PC-9 (cell line): ENCODE measurements around the gene SELENOI. TPM values are rescaled to one million over a fixed set of nuclear protein-coding genes. Genes with fewer than 3 reads are reported as not detected.

ENCODE experiments used
- BruUV-seq: library from RNA; stranded (reverse); fragments of 400-500 nt; replicated peaks from 2 replicates; lab custom pipeline; 2021; lab: Mats Ljungman, UMichigan
- CTCF ChIA-PET: fragments of 300-600 bp; sonication (Branson Sonifier 250); formaldehyde crosslinking; loops from one replicate; lab custom pipeline; 2022; ENCODE audit warnings: antibody characterized with exemption; lab: Charles Lee
- POLR2A ChIA-PET: fragments of 300-600 bp; sonication (Branson Sonifier 250); formaldehyde crosslinking; loops from one replicate; lab custom pipeline; 2022; ENCODE audit warnings: antibody characterized with exemption; ENCODE audit not compliant: unreplicated experiment; lab: Charles Lee
- DNase-seq, 2 experiments: peaks; one replicate each; pipeline versions ENCODE4 v3.0.0 to v3.0.0-alpha.2; 2015 to 2022; ENCODE audit warnings: mixed read lengths in 1 of 2
- H2AFZ ChIP-seq: fragments of 200-600 bp; sonication (generic); 2 replicates; pipeline ENCODE4 v1.8.1; 2017; ENCODE audit warnings: antibody characterized with exemption
- H3F3A ChIP-seq: fragments of 200-600 bp; sonication (generic); 2 replicates; pipeline ENCODE4 v1.8.1; 2017; ENCODE audit warnings: antibody characterized with exemption, mild to moderate bottlenecking, low read depth; ENCODE audit not compliant: insufficient read depth
- H3K27ac ChIP-seq: fragments of 200-600 bp; sonication (generic); 2 replicates; pipeline ENCODE4 v1.6.1; 2016; ENCODE audit warnings: mixed run types
- H3K27me3 ChIP-seq: fragments of 200-600 bp; sonication (generic); 2 replicates; pipeline ENCODE4 v1.6.1; 2016; ENCODE audit warnings: low read depth, mixed run types; ENCODE audit not compliant: insufficient read depth
- H3K36me3 ChIP-seq: fragments of 200-600 bp; sonication (generic); 2 replicates; pipeline ENCODE4 v1.6.1; 2016; ENCODE audit warnings: low read depth, mixed run types
- H3K4me1 ChIP-seq: fragments of 200-600 bp; sonication (generic); replicated peaks from 2 replicates; pipeline ENCODE4 v1.6.1; 2016; ENCODE audit warnings: mixed run types; ENCODE audit not compliant: insufficient read depth
- H3K4me2 ChIP-seq: fragments of 200-600 bp; sonication (generic); 2 replicates; pipeline ENCODE4 v1.6.1; 2017; ENCODE audit warnings: mixed run types
- H3K4me3 ChIP-seq: fragments of 200-600 bp; sonication (generic); 2 replicates; pipeline ENCODE4 v1.6.1; 2016; ENCODE audit warnings: mixed run types
- H3K79me2 ChIP-seq: fragments of 200-600 bp; sonication (generic); 2 replicates; pipeline ENCODE4 v1.6.1; 2017; ENCODE audit warnings: low read depth, mixed run types
- H3K9me2 ChIP-seq: fragments of 200-600 bp; sonication (generic); 2 replicates; pipeline ENCODE4 v1.8.1; 2017; ENCODE audit warnings: mild to moderate bottlenecking; ENCODE audit not compliant: insufficient read depth
- H3K9me3 ChIP-seq: fragments of 200-600 bp; sonication (generic); 2 replicates; pipeline ENCODE4 v1.8.1; 2016; ENCODE audit warnings: low read depth; ENCODE audit not compliant: insufficient read depth
- H4K20me1 ChIP-seq: fragments of 200-600 bp; sonication (generic); 2 replicates; pipeline ENCODE4 v1.8.1; 2017; ENCODE audit not compliant: insufficient read depth
- EZH2 ChIP-seq: fragments of 200-600 bp; sonication (generic); IDR thresholded peaks from 2 replicates; pipeline ENCODE4 v1.8.0; 2017; ENCODE audit warnings: antibody characterized with exemption, low read depth
- intact Hi-C: fragments of 100-400 bp; cut with micrococcal nuclease; formaldehyde crosslinking; loops from one replicate; pipeline ENCODE4 v1.10.0; 2022; ENCODE audit not compliant: unreplicated experiment
- total RNA-seq: library from RNA; stranded (reverse); gene quantifications from 2 replicates; pipeline ENCODE4 v1.2.3, GENCODE V29; 2021
- TF ChIP-seq, protein P1 (sequence below): fragments of 200-600 bp; sonication (generic); conservative IDR thresholded peaks from 2 replicates; pipeline ENCODE4 v1.6.1; 2017; ENCODE audit warnings: mixed run types, antibody characterized with exemption, mild to moderate bottlenecking, moderate library complexity

The SELENOI gene
- total RNA-seq, 1 experiment from 2014 or later: 60.8 TPM

- H4K20me1 ChIP-seq: no peaks in the 10 kb centered on the region
- no peaks in the 10 kb centered on the region for H3K36me3 ChIP-seq
- ChIA-PET CTCF (no interaction called here), POLR2A (no interaction called here)
- H3K4me1 ChIP-seq: peaks cover 12% of the 10 kb centered on the region
- BruUV-seq: no TSS peak
- no peaks in the 10 kb centered on the region for H3K9me2 ChIP-seq
- no peaks in the 10 kb centered on the region for H3K79me2 ChIP-seq
- intact Hi-C loops: no loop called here
- TF ChIP-seq, protein P1, sequence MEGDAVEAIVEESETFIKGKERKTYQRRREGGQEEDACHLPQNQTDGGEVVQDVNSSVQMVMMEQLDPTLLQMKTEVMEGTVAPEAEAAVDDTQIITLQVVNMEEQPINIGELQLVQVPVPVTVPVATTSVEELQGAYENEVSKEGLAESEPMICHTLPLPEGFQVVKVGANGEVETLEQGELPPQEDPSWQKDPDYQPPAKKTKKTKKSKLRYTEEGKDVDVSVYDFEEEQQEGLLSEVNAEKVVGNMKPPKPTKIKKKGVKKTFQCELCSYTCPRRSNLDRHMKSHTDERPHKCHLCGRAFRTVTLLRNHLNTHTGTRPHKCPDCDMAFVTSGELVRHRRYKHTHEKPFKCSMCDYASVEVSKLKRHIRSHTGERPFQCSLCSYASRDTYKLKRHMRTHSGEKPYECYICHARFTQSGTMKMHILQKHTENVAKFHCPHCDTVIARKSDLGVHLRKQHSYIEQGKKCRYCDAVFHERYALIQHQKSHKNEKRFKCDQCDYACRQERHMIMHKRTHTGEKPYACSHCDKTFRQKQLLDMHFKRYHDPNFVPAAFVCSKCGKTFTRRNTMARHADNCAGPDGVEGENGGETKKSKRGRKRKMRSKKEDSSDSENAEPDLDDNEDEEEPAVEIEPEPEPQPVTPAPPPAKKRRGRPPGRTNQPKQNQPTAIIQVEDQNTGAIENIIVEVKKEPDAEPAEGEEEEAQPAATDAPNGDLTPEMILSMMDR: no peak
- TF ChIP-seq EZH2: no peak
- DNase-seq: peak in 1 of 2 experiments; percentile 28
- H3K9me3 ChIP-seq: no peaks in the 10 kb centered on the region
- no peak overlapping the region for H2AFZ ChIP-seq
- H3K27me3 ChIP-seq: no peaks in the 10 kb centered on the region
- H3K4me2 ChIP-seq: no peak overlapping the region
- no peak overlapping the region for H3K4me3 ChIP-seq
- H3F3A ChIP-seq: no peaks in the 10 kb centered on the region
- H3K27ac ChIP-seq: no peak overlapping the region
Measured at GRCh38 chr2:26430826-26431225, 84.9 kb downstream of the SELENOI start.

GRCh38 chr2:26432363-26432762 lies 86.4 kb downstream of the SELENOI start:
- no peak for DNase-seq
- CTCF ChIA-PET: interaction anchor here (0.6 kb wide), 1 partner anchor 381 kb away, joined by 5 read pairs; no protein-coding TSS in a partner anchor
- TF ChIP-seq, protein P1: no peak
- TF ChIP-seq EZH2: no peak
- no peaks in the 10 kb centered on the region for H3K36me3 ChIP-seq
- H3K4me3 ChIP-seq: no peak overlapping the region
- H3K27ac ChIP-seq: no peak overlapping the region
- no peaks in the 10 kb centered on the region for H3K27me3 ChIP-seq
- H3K79me2 ChIP-seq: no peaks in the 10 kb centered on the region
- no peak overlapping the region for H3K4me2 ChIP-seq
- no peak overlapping the region for H2AFZ ChIP-seq
- peaks cover 12% of the 10 kb centered on the region for H3K4me1 ChIP-seq
- no peaks in the 10 kb centered on the region for H3K9me2 ChIP-seq
- POLR2A ChIA-PET: no interaction called here
- H3F3A ChIP-seq: no peaks in the 10 kb centered on the region
- H3K9me3 ChIP-seq: no peaks in the 10 kb centered on the region
- intact Hi-C loops: no loop called here
- H4K20me1 ChIP-seq: no peaks in the 10 kb centered on the region
- BruUV-seq: no TSS peak

DNA sequence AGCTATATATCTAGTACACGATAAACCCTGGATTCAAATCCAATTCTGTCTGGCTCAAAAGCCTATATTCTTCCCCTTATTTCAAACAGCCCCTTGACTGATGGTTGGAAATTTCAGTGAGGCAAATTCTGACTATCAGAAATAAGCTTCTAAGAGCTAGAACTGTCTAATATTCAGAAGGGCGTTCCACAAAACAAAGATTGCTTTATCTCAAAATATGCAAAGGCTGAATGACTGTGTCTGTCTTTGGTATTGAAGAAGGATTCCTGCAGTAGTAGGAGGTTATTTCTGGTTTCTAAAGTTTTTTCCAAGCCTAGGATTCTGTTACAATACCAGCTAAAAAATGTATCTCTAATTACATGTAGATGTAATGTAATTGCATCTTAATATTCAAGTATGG lies 86.9 kb downstream of the SELENOI start:
- ChIA-PET CTCF (interaction anchor here (0.6 kb wide), 3 partner anchors 37 to 382 kb away, joined by 3 to 5 read pairs (median 3); no protein-coding TSS in a partner anchor), POLR2A (no interaction called here)
- Histone ChIP-seq H3K36me3 (no peaks in the 10 kb centered on the region), H3K27ac (no peak overlapping the region), H3K4me2 (no peak overlapping the region), H3F3A (no peaks in the 10 kb centered on the region), H3K4me1 (peaks cover 12% of the 10 kb centered on the region), H3K9me3 (no peaks in the 10 kb centered on the region), H4K20me1 (no peaks in the 10 kb centered on the region), H3K9me2 (no peaks in the 10 kb centered on the region), H3K79me2 (no peaks in the 10 kb centered on the region), H2AFZ (no peak overlapping the region), H3K27me3 (no peaks in the 10 kb centered on the region), H3K4me3 (no peak overlapping the region)
- no peak for DNase-seq
- BruUV-seq: no TSS peak
- intact Hi-C loops: no loop called here
- TF ChIP-seq, protein P1: no peak
- TF ChIP-seq EZH2: no peak
